HG03342 (cell line): ENCODE data around the gene OR2AT4.
"Not testable (repeated sequence)": the region's sequence is repeated elsewhere in the genome, so short reads cannot be mapped to it uniquely, and the experiment has no call there.

Experiments used
- ATAC-seq: cut with Tn5 transposase; IDR thresholded peaks from one replicate; pipeline ENCODE4 v1.9.1; 2021; ENCODE audit warnings: mild to moderate bottlenecking, moderate library complexity; ENCODE audit not compliant: unreplicated experiment

OR2AT4 gene

GRCh38 chr11:75103380-75104026 is 6.8 kb upstream of the OR2AT4 start:
- ATAC-seq, result no peak

- ATAC-seq, result no peak
These were observed 4.9 kb upstream of the OR2AT4 start for GRCh38 chr11:75101424-75102128.

- peak; percentile 85 for ATAC-seq
These were observed 3.6 kb upstream of the OR2AT4 start for GRCh38 chr11:75100314-75100713.

GRCh38 chr11:75099635-75100034 is 3.0 kb upstream of the OR2AT4 start:
- ATAC-seq, result no peak

- ATAC-seq, result not testable (repeated sequence)
These were observed 2.3 kb upstream of the OR2AT4 start for GRCh38 chr11:75098835-75099439.

- ATAC-seq, result not testable (repeated sequence)
These were observed 1.5 kb upstream of the OR2AT4 start for GRCh38 chr11:75098181-75098580.

- no peak for ATAC-seq
These were observed 489 bp upstream of the OR2AT4 start for GRCh38 chr11:75097173-75097557.

GRCh38 chr11:75094382-75094781 is 2.3 kb downstream of the OR2AT4 start:
- not testable (repeated sequence) for ATAC-seq

- no peak for ATAC-seq
These were observed 6.0 kb downstream of the OR2AT4 start for GRCh38 chr11:75090671-75091177.

- ATAC-seq, result no peak
These were observed 9.1 kb downstream of the OR2AT4 start for GRCh38 chr11:75087319-75088305.

GRCh38 chr11:75084883-75085282 is 11.8 kb downstream of the OR2AT4 start:
- no peak for ATAC-seq

GRCh38 chr11:75083217-75083605 is 13.5 kb downstream of the OR2AT4 start:
- no peak for ATAC-seq

- ATAC-seq, result no peak
These were observed 14.0 kb downstream of the OR2AT4 start for GRCh38 chr11:75082601-75083216.

GRCh38 chr11:75079546-75079945 is 17.1 kb downstream of the OR2AT4 start:
- no peak for ATAC-seq

- no peak for ATAC-seq
These were observed 18.4 kb downstream of the OR2AT4 start for GRCh38 chr11:75078233-75078632.

GRCh38 chr11:75077316-75077715 is 19.4 kb downstream of the OR2AT4 start:
- no peak for ATAC-seq

- no peak for ATAC-seq
These were observed 20.0 kb downstream of the OR2AT4 start for GRCh38 chr11:75076671-75077070.

- no peak for ATAC-seq
These were observed 23.1 kb downstream of the OR2AT4 start for GRCh38 chr11:75073459-75074190.

GRCh38 chr11:75072582-75072981 is 24.1 kb downstream of the OR2AT4 start:
- ATAC-seq, result no peak

GRCh38 chr11:75069473-75069872 is 27.2 kb downstream of the OR2AT4 start:
- no peak for ATAC-seq
